ENCODE data around the gene HSD17B3.
"Not testable (repeated sequence)": the region's sequence is repeated elsewhere in the genome, so short reads cannot be mapped to it uniquely, and the experiment has no call there.

Gene HSD17B3

GRCh38 chr9:96245399-96245798 lies 56.6 kb downstream of the HSD17B3 start:
- Histone ChIP-seq H3K9ac (ENCODE audit: low read length in 5 of 5) (no peak overlapping the region), H3K4me1 (ENCODE audit: control insufficient read depth in 5 of 5, insufficient read depth in 5 of 5, low read length in 5 of 5) (no peaks in the 10 kb centered on the region), H3K27ac (ENCODE audit: low read depth, low read length) (no peak overlapping the region), H3K9me3 (ENCODE audit: control insufficient read depth in 5 of 5, low read length in 5 of 5) (no peaks in the 10 kb centered on the region), H3K36me3 (ENCODE audit: control insufficient read depth in 5 of 5, insufficient read depth in 5 of 5, low read length in 5 of 5) (no peaks in the 10 kb centered on the region), H3K4me3 (ENCODE audit: low read depth in 1 of 5, low read length in 5 of 5) (no peak overlapping the region), H3K27me3 (ENCODE audit: control insufficient read depth in 5 of 5, insufficient read depth in 4 of 5, low read length in 5 of 5) (peaks cover 0 to 12% (median 7%) of the 10 kb centered on the region in 5 donors)

GRCh38 chr9:96243778-96244177 lies 58.2 kb downstream of the HSD17B3 start:
- Histone ChIP-seq H3K27me3 (ENCODE audit: control insufficient read depth in 5 of 5, insufficient read depth in 4 of 5, low read length in 5 of 5) (peaks cover 0 to 15% (median 7%) of the 10 kb centered on the region in 5 donors), H3K36me3 (ENCODE audit: control insufficient read depth in 5 of 5, insufficient read depth in 5 of 5, low read length in 5 of 5) (no peaks in the 10 kb centered on the region), H3K4me1 (ENCODE audit: control insufficient read depth in 5 of 5, insufficient read depth in 5 of 5, low read length in 5 of 5) (no peaks in the 10 kb centered on the region), H3K4me3 (ENCODE audit: low read depth in 1 of 5, low read length in 5 of 5) (no peak overlapping the region), H3K27ac (ENCODE audit: low read depth, low read length) (no peak overlapping the region), H3K9ac (ENCODE audit: low read length in 5 of 5) (no peak overlapping the region), H3K9me3 (ENCODE audit: control insufficient read depth in 5 of 5, low read length in 5 of 5) (no peaks in the 10 kb centered on the region)

- Histone ChIP-seq H3K9me3 (ENCODE audit: control insufficient read depth in 5 of 5, low read length in 5 of 5) (no peaks in the 10 kb centered on the region), H3K27me3 (ENCODE audit: control insufficient read depth in 5 of 5, insufficient read depth in 4 of 5, low read length in 5 of 5) (peaks cover 0 to 15% (median 7%) of the 10 kb centered on the region in 5 donors), H3K4me1 (ENCODE audit: control insufficient read depth in 5 of 5, insufficient read depth in 5 of 5, low read length in 5 of 5) (no peaks in the 10 kb centered on the region), H3K9ac (ENCODE audit: low read length in 5 of 5) (no peak overlapping the region), H3K36me3 (ENCODE audit: control insufficient read depth in 5 of 5, insufficient read depth in 5 of 5, low read length in 5 of 5) (no peaks in the 10 kb centered on the region), H3K27ac (ENCODE audit: low read depth, low read length) (no peak overlapping the region), H3K4me3 (ENCODE audit: low read depth in 1 of 5, low read length in 5 of 5) (no peak overlapping the region)
Measured at GRCh38 chr9:96242811-96243210, 59.2 kb downstream of the HSD17B3 start.

GRCh38 chr9:96241391-96241809 lies 60.6 kb downstream of the HSD17B3 start:
- H3K4me1 ChIP-seq (ENCODE audit: control insufficient read depth in 5 of 5, insufficient read depth in 5 of 5, low read length in 5 of 5), result peaks cover 0 to 5% (median 3%) of the 10 kb centered on the region in 5 donors
- no peaks in the 10 kb centered on the region for H3K9me3 ChIP-seq (ENCODE audit: control insufficient read depth in 5 of 5, low read length in 5 of 5)
- no peak overlapping the region for H3K27ac ChIP-seq (ENCODE audit: low read depth, low read length)
- no peaks in the 10 kb centered on the region for H3K36me3 ChIP-seq (ENCODE audit: control insufficient read depth in 5 of 5, insufficient read depth in 5 of 5, low read length in 5 of 5)
- H3K9ac ChIP-seq (ENCODE audit: low read length in 5 of 5), result no peak overlapping the region
- peaks cover 0 to 15% (median 7%) of the 10 kb centered on the region in 5 donors for H3K27me3 ChIP-seq (ENCODE audit: control insufficient read depth in 5 of 5, insufficient read depth in 4 of 5, low read length in 5 of 5)
- H3K4me3 ChIP-seq (ENCODE audit: low read depth in 1 of 5, low read length in 5 of 5), result no peak overlapping the region

GRCh38 chr9:96236854-96237550 lies 65.0 kb downstream of the HSD17B3 start:
- H3K9me3 ChIP-seq (ENCODE audit: control insufficient read depth in 5 of 5, low read length in 5 of 5), result no peaks in the 10 kb centered on the region
- peaks cover 0 to 19% (median 16%) of the 10 kb centered on the region in 5 donors for H3K4me1 ChIP-seq (ENCODE audit: control insufficient read depth in 5 of 5, insufficient read depth in 5 of 5, low read length in 5 of 5)
- no peak overlapping the region for H3K9ac ChIP-seq (ENCODE audit: low read length in 5 of 5)
- no peak overlapping the region for H3K27ac ChIP-seq (ENCODE audit: low read depth, low read length)
- H3K4me3 ChIP-seq (ENCODE audit: low read depth in 1 of 5, low read length in 5 of 5), result no peak overlapping the region
- H3K27me3 ChIP-seq (ENCODE audit: control insufficient read depth in 5 of 5, insufficient read depth in 4 of 5, low read length in 5 of 5), result peaks cover 0 to 8% (median 0%) of the 10 kb centered on the region in 5 donors
- no peaks in the 10 kb centered on the region for H3K36me3 ChIP-seq (ENCODE audit: control insufficient read depth in 5 of 5, insufficient read depth in 5 of 5, low read length in 5 of 5)

- H3K9ac ChIP-seq (ENCODE audit: low read length in 5 of 5); H3K9me3 ChIP-seq (ENCODE audit: control insufficient read depth in 5 of 5, low read length in 5 of 5); H3K36me3 ChIP-seq (ENCODE audit: control insufficient read depth in 5 of 5, insufficient read depth in 5 of 5, low read length in 5 of 5); H3K27ac ChIP-seq (ENCODE audit: low read depth, low read length); H3K4me3 ChIP-seq (ENCODE audit: low read depth in 1 of 5, low read length in 5 of 5); H3K27me3 ChIP-seq (ENCODE audit: control insufficient read depth in 5 of 5, insufficient read depth in 4 of 5, low read length in 5 of 5): not testable (repeated sequence)
- H3K4me1 ChIP-seq (ENCODE audit: control insufficient read depth in 5 of 5, insufficient read depth in 5 of 5, low read length in 5 of 5), result peaks cover 0 to 19% (median 16%) of the 10 kb centered on the region in 5 donors
Measured at GRCh38 chr9:96236337-96236736, 65.6 kb downstream of the HSD17B3 start.

GRCh38 chr9:96232539-96233241 lies 69.3 kb downstream of the HSD17B3 start:
- Histone ChIP-seq H3K27me3 (ENCODE audit: control insufficient read depth in 5 of 5, insufficient read depth in 4 of 5, low read length in 5 of 5) (peaks cover 0 to 4% (median 0%) of the 10 kb centered on the region in 5 donors), H3K27ac (ENCODE audit: low read depth, low read length) (peak overlapping the region; percentile 46), H3K9me3 (ENCODE audit: control insufficient read depth in 5 of 5, low read length in 5 of 5) (peaks cover 0 to 4% (median 0%) of the 10 kb centered on the region in 5 donors), H3K36me3 (ENCODE audit: control insufficient read depth in 5 of 5, insufficient read depth in 5 of 5, low read length in 5 of 5) (no peaks in the 10 kb centered on the region), H3K4me3 (ENCODE audit: low read depth in 1 of 5, low read length in 5 of 5) (peak overlapping the region in 4 of 5 donors; percentile 4 to 36 (median 19)), H3K4me1 (ENCODE audit: control insufficient read depth in 5 of 5, insufficient read depth in 5 of 5, low read length in 5 of 5) (peaks cover 0 to 19% (median 16%) of the 10 kb centered on the region in 5 donors), H3K9ac (ENCODE audit: low read length in 5 of 5) (peak overlapping the region in 1 of 5 donors; percentile 19)

- peaks cover 0 to 4% (median 0%) of the 10 kb centered on the region in 5 donors for H3K9me3 ChIP-seq (ENCODE audit: control insufficient read depth in 5 of 5, low read length in 5 of 5)
- peak overlapping the region; percentile 46 for H3K27ac ChIP-seq (ENCODE audit: low read depth, low read length)
- H3K9ac ChIP-seq (ENCODE audit: low read length in 5 of 5), result peak overlapping the region in 1 of 5 donors; percentile 19
- peaks cover 0 to 19% (median 14%) of the 10 kb centered on the region in 5 donors for H3K4me1 ChIP-seq (ENCODE audit: control insufficient read depth in 5 of 5, insufficient read depth in 5 of 5, low read length in 5 of 5)
- peaks cover 0 to 4% (median 0%) of the 10 kb centered on the region in 5 donors for H3K27me3 ChIP-seq (ENCODE audit: control insufficient read depth in 5 of 5, insufficient read depth in 4 of 5, low read length in 5 of 5)
- H3K36me3 ChIP-seq (ENCODE audit: control insufficient read depth in 5 of 5, insufficient read depth in 5 of 5, low read length in 5 of 5), result no peaks in the 10 kb centered on the region
- H3K4me3 ChIP-seq (ENCODE audit: low read depth in 1 of 5, low read length in 5 of 5), result peak overlapping the region in 1 of 5 donors; percentile 36
Measured at GRCh38 chr9:96232164-96232538, 69.8 kb downstream of the HSD17B3 start.

- H3K27me3 ChIP-seq (ENCODE audit: control insufficient read depth in 5 of 5, insufficient read depth in 4 of 5, low read length in 5 of 5), result peaks cover 0 to 4% (median 0%) of the 10 kb centered on the region in 5 donors
- H3K9ac ChIP-seq (ENCODE audit: low read length in 5 of 5), result no peak overlapping the region
- H3K27ac ChIP-seq (ENCODE audit: low read depth, low read length), result no peak overlapping the region
- H3K4me3 ChIP-seq (ENCODE audit: low read depth in 1 of 5, low read length in 5 of 5), result no peak overlapping the region
- no peaks in the 10 kb centered on the region for H3K36me3 ChIP-seq (ENCODE audit: control insufficient read depth in 5 of 5, insufficient read depth in 5 of 5, low read length in 5 of 5)
- peaks cover 0 to 4% (median 0%) of the 10 kb centered on the region in 5 donors for H3K9me3 ChIP-seq (ENCODE audit: control insufficient read depth in 5 of 5, low read length in 5 of 5)
- peaks cover 0 to 14% (median 14%) of the 10 kb centered on the region in 5 donors for H3K4me1 ChIP-seq (ENCODE audit: control insufficient read depth in 5 of 5, insufficient read depth in 5 of 5, low read length in 5 of 5)
Measured at GRCh38 chr9:96230002-96230401, 72.0 kb downstream of the HSD17B3 start.

- Histone ChIP-seq H3K9ac (ENCODE audit: low read length in 5 of 5) (no peak overlapping the region), H3K4me1 (ENCODE audit: control insufficient read depth in 5 of 5, insufficient read depth in 5 of 5, low read length in 5 of 5) (peaks cover 3 to 25% (median 19%) of the 10 kb centered on the region in 5 donors), H3K27ac (ENCODE audit: low read depth, low read length) (no peak overlapping the region), H3K9me3 (ENCODE audit: control insufficient read depth in 5 of 5, low read length in 5 of 5) (peaks cover 0 to 3% (median 0%) of the 10 kb centered on the region in 5 donors), H3K36me3 (ENCODE audit: control insufficient read depth in 5 of 5, insufficient read depth in 5 of 5, low read length in 5 of 5) (no peaks in the 10 kb centered on the region), H3K4me3 (ENCODE audit: low read depth in 1 of 5, low read length in 5 of 5) (no peak overlapping the region), H3K27me3 (ENCODE audit: control insufficient read depth in 5 of 5, insufficient read depth in 4 of 5, low read length in 5 of 5) (peaks cover 0 to 12% (median 7%) of the 10 kb centered on the region in 5 donors)
Measured at GRCh38 chr9:96222132-96222531, 79.8 kb downstream of the HSD17B3 start.

All from subcutaneous abdominal adipose tissue (tissue), 5 donors.